Adipose tissue (tissue), 3 donors: ENCODE results near the gene LIPC. TPM values are rescaled to one million over a fixed set of nuclear protein-coding genes. Genes with fewer than 3 reads are reported as not detected.

ENCODE experiments used
- H3K27ac ChIP-seq: one replicate; pipeline ENCODE4 v1.5.1; 2013; ENCODE audit warnings: low read depth, low read length
- WGBS, 3 donors: extraction: QIAGEN DNeasy Blood & Tissue Kit; methylation state at CpG; one replicate each; pipeline ENCODE4 v1.1.7; 2013; 5-methylcytosine and 5-hydroxymethylcytosine counted together
- polyA plus RNA-seq, 3 donors: library from polyadenylated mRNA; stranded (reverse); fragments of 200-250 nt; gene quantifications; one replicate each; pipeline ENCODE4 v1.2.3, GENCODE V29; 2013
- donor health status: healthy with polysubstance abuse.
- donor health status: Bipolar disorder and iron deficiency.
- donor health status: healthy.

LIPC gene
- polyA plus RNA-seq, 3 donors, result 0.28 to 0.56 (median 0.40) TPM

GRCh38 chr15:58483376-58483775 is 51.6 kb downstream of the LIPC start:
- H3K27ac ChIP-seq, result no peak overlapping the region
- WGBS, 3 donors, result 33 to 62% (median 34%) methylated on average over 3 of the region's 3 CpGs

- 79 to 85% (median 79%) methylated on average over 13 of the region's 13 CpGs for WGBS, 3 donors
- H3K27ac ChIP-seq, result no peak overlapping the region
Measured at GRCh38 chr15:58484791-58485600, 53.2 kb downstream of the LIPC start.

DNA sequence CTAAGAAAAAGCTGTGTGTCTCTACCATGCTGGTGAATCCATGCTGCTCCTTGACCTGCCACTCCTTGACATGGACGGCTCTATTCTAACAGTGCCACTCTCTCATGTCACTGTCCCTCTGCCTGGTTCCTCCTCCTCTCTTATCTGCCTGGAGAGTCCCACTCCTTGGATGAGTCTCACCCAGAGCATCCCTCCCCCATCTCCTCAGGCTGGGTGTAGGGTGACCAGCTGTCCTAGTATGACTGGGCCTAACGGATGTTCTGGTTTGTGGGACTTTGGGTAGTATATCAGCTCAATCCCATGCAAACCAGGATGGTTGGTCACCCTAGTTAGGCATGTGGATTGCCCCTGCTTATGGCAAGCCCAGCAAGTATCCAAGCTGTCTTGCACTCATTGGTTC is 54.3 kb downstream of the LIPC start:
- 91 to 100% (median 95%) methylated on average over 2 of the region's 2 CpGs for WGBS, 3 donors
- H3K27ac ChIP-seq, result no peak overlapping the region

DNA sequence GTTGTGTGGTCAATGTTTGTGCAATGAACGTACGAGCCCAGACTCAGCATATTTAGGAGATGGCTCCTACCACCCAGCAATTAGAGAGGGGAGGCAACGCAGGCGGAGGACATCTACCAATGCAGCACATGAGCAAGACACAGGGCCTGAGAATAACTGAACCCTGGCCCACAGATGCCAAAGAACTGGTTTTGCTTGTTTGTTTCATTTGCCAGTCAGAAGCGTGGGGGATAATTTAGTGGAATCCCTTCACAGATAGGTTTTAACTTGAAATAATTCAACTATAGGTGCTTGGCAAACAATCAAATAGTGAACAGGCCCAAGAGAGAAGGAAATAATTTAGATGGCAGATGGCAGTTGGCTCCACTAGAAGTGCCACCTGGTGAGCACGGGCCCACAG is 54.8 kb downstream of the LIPC start:
- WGBS, 3 donors, result 83 to 93% (median 92%) methylated on average over 6 of the region's 6 CpGs
- no peak overlapping the region for H3K27ac ChIP-seq

GRCh38 chr15:58487041-58487723 is 55.4 kb downstream of the LIPC start:
- WGBS, 3 donors, result 82 to 86% (median 86%) methylated on average over 4 of the region's 4 CpGs
- no peak overlapping the region for H3K27ac ChIP-seq

DNA sequence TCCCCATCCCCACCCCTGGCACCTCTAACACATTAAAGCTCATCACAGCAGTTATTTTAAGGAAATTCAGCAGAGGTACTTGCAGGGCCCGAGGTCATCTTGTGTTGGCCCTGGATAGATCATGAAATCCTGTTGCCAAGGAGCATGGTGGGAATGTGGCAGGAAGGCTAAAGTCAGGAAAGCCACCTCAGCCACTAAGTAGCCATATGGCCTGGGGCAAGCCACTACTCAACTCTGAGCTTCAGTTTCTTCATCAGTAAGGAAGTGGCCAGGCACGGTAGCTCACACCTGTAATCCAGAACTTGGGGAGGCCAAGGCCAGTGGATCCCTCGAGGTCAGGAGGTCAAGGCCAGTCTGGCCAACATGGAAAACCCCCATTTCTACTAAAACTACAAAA is 55.9 kb downstream of the LIPC start:
- 44 to 58% (median 52%) methylated on average over 3 of the region's 3 CpGs for WGBS, 3 donors
- no peak overlapping the region for H3K27ac ChIP-seq

GRCh38 chr15:58489289-58490085 is 57.7 kb downstream of the LIPC start:
- 94 to 96% (median 95%) methylated on average over 6 of the region's 6 CpGs for WGBS, 3 donors

GRCh38 chr15:58490086-58490887 is 58.5 kb downstream of the LIPC start:
- WGBS, 3 donors, result 84 to 92% (median 86%) methylated on average over 27 of the region's 27 CpGs

More at GRCh38 chr15:58489289-58490085, 57.7 kb downstream of the LIPC start:
- no peak overlapping the region for H3K27ac ChIP-seq

GRCh38 chr15:58490888-58491473 is 59.2 kb downstream of the LIPC start:
- 94 to 96% (median 95%) methylated on average over 6 of the region's 6 CpGs for WGBS, 3 donors
- H3K27ac ChIP-seq, result no peak overlapping the region

More at GRCh38 chr15:58490086-58490887, 58.5 kb downstream of the LIPC start:
- H3K27ac ChIP-seq, result no peak overlapping the region

- H3K27ac ChIP-seq, result no peak overlapping the region
- WGBS, 3 donors, result 75 to 81% (median 76%) methylated on average over 3 of the region's 3 CpGs
Measured at GRCh38 chr15:58491499-58492202, 59.9 kb downstream of the LIPC start.

DNA sequence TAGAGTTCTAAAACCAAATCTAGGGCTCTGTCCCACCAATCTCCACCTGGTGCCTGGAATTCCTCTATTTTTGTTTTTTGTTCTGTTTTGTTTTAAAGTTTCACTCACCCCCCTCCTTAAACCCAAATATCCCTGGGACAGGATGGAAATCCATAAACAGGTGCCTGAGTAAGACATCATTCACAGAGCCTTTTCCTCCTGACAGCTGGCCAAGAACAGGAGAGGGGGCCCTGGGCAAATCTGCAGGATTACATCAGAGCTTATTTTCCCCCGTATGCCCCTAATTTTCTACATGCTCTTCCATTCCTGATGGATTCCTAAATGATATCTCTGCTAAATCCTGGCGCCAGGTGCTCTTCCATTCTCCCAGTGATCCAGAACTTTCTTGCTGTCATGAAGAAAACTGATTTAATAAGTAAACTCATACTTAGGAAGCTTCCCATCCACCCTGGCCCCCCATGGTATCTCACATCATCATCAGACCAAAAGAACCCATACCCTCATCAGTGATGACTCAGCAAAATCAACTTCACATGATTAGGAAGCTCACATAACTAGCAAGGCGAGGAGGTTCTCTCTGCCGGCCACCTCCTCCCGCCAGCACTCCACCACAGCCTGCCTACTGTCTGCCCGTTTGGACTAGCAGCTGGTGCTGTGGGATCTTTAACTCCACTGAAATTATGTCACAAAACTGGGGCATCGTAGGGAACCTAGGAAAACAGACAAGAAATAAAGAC is 61.0 kb downstream of the LIPC start:
- H3K27ac ChIP-seq, result no peak overlapping the region
- WGBS, 3 donors, result 71 to 80% (median 76%) methylated on average over 7 of the region's 7 CpGs

GRCh38 chr15:58494567-58494966 is 62.8 kb downstream of the LIPC start:
- H3K27ac ChIP-seq, result no peak overlapping the region
- WGBS, 3 donors, result 74 to 90% (median 87%) methylated on average over 1 of the region's 1 CpG

DNA sequence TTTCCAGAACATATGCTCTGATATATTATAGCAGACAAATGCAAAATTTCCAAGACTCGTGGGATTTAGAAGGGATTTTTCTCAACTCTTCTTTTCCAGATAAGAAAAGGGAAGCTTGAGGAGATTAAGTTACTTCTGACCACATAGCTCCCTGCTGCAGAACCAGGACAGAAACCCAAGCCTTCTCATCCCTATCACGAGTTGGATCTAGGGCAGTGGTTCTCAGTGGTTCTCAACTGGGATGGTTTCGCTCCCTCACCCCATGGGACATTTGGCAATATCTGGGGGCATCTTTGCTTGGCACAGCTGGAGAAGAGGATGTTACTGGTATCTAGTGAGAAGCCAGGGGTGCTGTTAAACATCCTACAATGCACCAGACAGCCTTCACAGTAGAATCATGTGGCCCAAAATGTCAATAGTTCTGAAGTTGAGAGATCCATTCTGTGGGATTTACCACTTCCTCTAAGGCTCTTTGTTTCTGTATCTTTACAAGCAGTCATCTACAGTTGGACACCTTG is 64.2 kb downstream of the LIPC start:
- 75 to 80% (median 77%) methylated on average over 3 of the region's 3 CpGs for WGBS, 3 donors
- no peak overlapping the region for H3K27ac ChIP-seq

DNA sequence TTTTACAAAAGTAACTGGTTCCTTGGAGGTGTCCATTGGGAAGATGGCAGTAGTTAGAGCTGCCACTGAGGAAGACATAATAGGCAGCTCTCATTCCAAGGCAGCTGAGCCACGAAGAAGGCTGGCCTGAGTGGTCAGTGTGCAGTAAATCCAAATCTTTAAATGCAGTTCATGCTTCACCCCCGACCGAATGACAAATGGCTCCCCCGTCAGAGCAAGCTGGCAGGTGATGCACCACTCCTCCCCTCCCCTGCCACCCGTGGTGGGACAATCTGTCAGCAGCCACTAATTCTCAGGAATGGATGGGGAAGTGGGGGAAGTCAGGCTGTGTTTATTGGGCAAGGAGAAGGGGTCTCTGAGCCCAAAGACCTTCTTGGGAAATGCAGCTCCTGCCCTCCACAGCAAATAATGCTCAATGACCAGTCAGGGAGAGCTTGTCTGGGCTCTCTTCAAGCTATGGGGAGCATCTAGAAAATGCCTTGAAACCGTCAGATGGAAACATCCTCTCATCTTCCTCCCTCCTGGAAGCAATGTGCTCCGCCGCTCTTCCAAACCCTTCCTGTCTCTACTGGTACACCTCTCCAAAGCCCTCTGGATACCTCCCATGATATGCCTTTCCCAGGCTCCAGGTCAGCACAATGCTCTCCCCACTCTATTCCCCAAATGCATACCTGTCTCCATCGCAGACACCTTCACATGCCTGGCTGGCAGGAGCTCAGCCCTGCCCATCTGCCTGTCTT is 65.4 kb downstream of the LIPC start:
- H3K27ac ChIP-seq, result no peak overlapping the region
- 79 to 90% (median 87%) methylated on average over 9 of the region's 9 CpGs for WGBS, 3 donors

DNA sequence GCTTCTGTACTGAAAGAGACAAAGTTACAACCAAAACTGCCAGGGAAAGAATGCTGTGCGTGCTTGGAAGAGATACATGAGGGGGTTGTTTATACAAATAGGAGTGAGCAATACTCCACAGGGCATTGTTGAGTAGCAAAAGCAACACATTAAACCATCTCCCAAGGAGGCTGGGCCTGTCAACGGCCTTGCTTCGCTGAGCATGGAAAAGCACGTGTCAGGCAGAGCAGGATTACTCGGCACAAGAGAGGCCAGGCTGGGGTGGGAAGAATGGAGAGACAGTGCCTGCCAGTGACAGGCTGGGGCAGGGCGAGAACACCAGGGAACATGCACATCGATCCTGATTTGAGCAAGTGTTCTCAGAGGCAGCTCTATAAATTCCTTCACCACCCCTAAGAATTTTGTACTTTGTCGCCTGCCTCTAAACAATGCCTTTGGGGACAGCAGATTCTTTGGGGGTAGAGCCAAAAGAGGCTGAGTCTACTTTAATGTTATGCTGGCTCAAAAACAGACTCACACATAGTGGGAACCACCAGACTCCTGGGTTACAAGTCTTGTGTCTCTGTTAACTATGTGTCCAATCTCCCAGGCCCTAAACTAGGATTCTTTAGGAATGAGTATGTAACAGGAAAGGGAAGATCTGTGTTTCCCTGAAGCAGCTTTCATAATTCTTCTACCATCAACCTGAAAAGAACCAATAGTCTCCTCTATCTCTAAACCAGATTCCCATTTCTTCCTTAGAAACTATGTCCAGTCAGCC is 67.2 kb downstream of the LIPC start:
- no peak overlapping the region for H3K27ac ChIP-seq
- 72 to 84% (median 81%) methylated on average over 8 of the region's 8 CpGs for WGBS, 3 donors
